H1 (cell line): ENCODE measurements around the gene NELFA.
"Not testable (repeated sequence)": the region's sequence is repeated elsewhere in the genome, so short reads cannot be mapped to it uniquely, and the experiment has no call there.

Experiments used
- CBX5 ChIP-seq: fragments of 300-800, 300-1000 bp; sonication (generic); IDR thresholded peaks from 2 replicates; pipeline ENCODE4 v1.7.1; 2016; ENCODE audit warnings: antibody characterized with exemption, low read length, low read depth
- CTCF ChIP-seq, 3 experiments: IDR thresholded peaks; 1 replicate in 2 of 3; 2 replicates in 1 of 3; pipeline versions ENCODE4 v1.5.1 to v1.6.1; 2011; ENCODE audit warnings: low read length in 3 of 3, mild to moderate bottlenecking in 3 of 3, inconsistent platforms in 2 of 3, low read depth in 1 of 3, moderate library complexity in 1 of 3; ENCODE audit not compliant: insufficient read depth in 1 of 3; ENCODE audit errors: control extremely low read depth in 1 of 3
- HDAC6 ChIP-seq: IDR thresholded peaks from one replicate; pipeline ENCODE4 v1.7.1; 2012; ENCODE audit warnings: low read depth, mild to moderate bottlenecking, inconsistent platforms, low read length, moderate library complexity
- KDM5A ChIP-seq: fragments of 200-600 bp; IDR thresholded peaks from 2 replicates; pipeline ENCODE4 v1.7.1; 2012; ENCODE audit warnings: mild to moderate bottlenecking, low read length, inconsistent platforms, mixed read lengths
- RAD21 ChIP-seq, 2 experiments: IDR thresholded peaks in 1 of 2; conservative IDR thresholded peaks in 1 of 2; 2 replicates each; pipeline ENCODE4 v1.6.1; 2011; ENCODE audit warnings: low read depth in 2 of 2, low read length in 2 of 2, improper control_type of control experiment in 1 of 2, inconsistent platforms in 1 of 2, mild to moderate bottlenecking in 1 of 2, moderate library complexity in 1 of 2

GRCh38 chr4:2031161-2031560 lies 22.4 kb upstream of the NELFA start:
- TF ChIP-seq RAD21 (IDR thresholded peaks at IDR 0.05 in 1 of 2, conservative IDR thresholded peaks at IDR 0.05 in 1 of 2; ENCODE audit: low read depth in 2 of 2, low read length in 2 of 2); KDM5A; CTCF (IDR thresholded peaks at IDR 0.05; ENCODE audit: control extremely low read depth in 1 of 3, insufficient read depth in 1 of 3, low read depth in 1 of 3, low read length in 3 of 3); HDAC6; CBX5: not testable (repeated sequence)
